ENCODE results near the gene MYBPC3.
"Not testable (repeated sequence)": the region's sequence is repeated elsewhere in the genome, so short reads cannot be mapped to it uniquely, and the experiment has no call there.

The MYBPC3 gene

GRCh38 chr11:47340980-47341775 lies 11.3 kb downstream of the MYBPC3 start:
- no peaks in the 10 kb centered on the region for H3K9me3 ChIP-seq
- H3K4me1 ChIP-seq: peaks cover 7% of the 10 kb centered on the region
- no peak for TF ChIP-seq Cebpa-rat (IDR thresholded peaks at IDR 0.05)
- H3K27ac ChIP-seq: no peak overlapping the region
- no peak overlapping the region for H3K4me2 ChIP-seq
- H3K27me3 ChIP-seq: no peaks in the 10 kb centered on the region
- H3K9ac ChIP-seq: no peak overlapping the region
- H3K36me3 ChIP-seq: no peaks in the 10 kb centered on the region
- no peaks in the 10 kb centered on the region for H4K20me1 ChIP-seq
- H3K4me3 ChIP-seq: no peak overlapping the region

GRCh38 chr11:47340010-47340409 lies 12.5 kb downstream of the MYBPC3 start:
- Histone ChIP-seq H3K4me2 (no peak overlapping the region), H3K27me3 (no peaks in the 10 kb centered on the region), H3K36me3 (no peaks in the 10 kb centered on the region), H3K27ac (no peak overlapping the region), H3K9ac (no peak overlapping the region), H3K4me1 (peaks cover 7% of the 10 kb centered on the region), H4K20me1 (no peaks in the 10 kb centered on the region), H3K4me3 (no peak overlapping the region), H3K9me3 (no peaks in the 10 kb centered on the region)
- TF ChIP-seq Cebpa-rat (IDR thresholded peaks at IDR 0.05): no peak

GRCh38 chr11:47338396-47339241 lies 13.9 kb downstream of the MYBPC3 start:
- Histone ChIP-seq H3K4me1 (peaks cover 7% of the 10 kb centered on the region), H4K20me1 (no peaks in the 10 kb centered on the region), H3K4me3 (no peak overlapping the region), H3K9me3 (no peaks in the 10 kb centered on the region), H3K36me3 (no peaks in the 10 kb centered on the region), H3K27ac (no peak overlapping the region), H3K4me2 (no peak overlapping the region), H3K9ac (no peak overlapping the region), H3K27me3 (no peaks in the 10 kb centered on the region)
- no peak for TF ChIP-seq Cebpa-rat (IDR thresholded peaks at IDR 0.05)

GRCh38 chr11:47337229-47337924 lies 15.1 kb downstream of the MYBPC3 start:
- Histone ChIP-seq H3K27me3 (no peaks in the 10 kb centered on the region), H4K20me1 (no peaks in the 10 kb centered on the region), H3K4me3 (no peak overlapping the region), H3K9me3 (no peaks in the 10 kb centered on the region), H3K36me3 (no peaks in the 10 kb centered on the region), H3K4me2 (no peak overlapping the region; the same call in 1 of the 2 replicates), H3K9ac (no peak overlapping the region), H3K4me1 (peaks cover 7% of the 10 kb centered on the region), H3K27ac (no peak overlapping the region)
- no peak for TF ChIP-seq Cebpa-rat (IDR thresholded peaks at IDR 0.05)

GRCh38 chr11:47336595-47336994 lies 15.9 kb downstream of the MYBPC3 start:
- Histone ChIP-seq H3K4me1 (peaks cover 7% of the 10 kb centered on the region), H4K20me1 (no peaks in the 10 kb centered on the region), H3K4me2 (no peak overlapping the region), H3K27ac (no peak overlapping the region), H3K9ac (no peak overlapping the region), H3K9me3 (no peaks in the 10 kb centered on the region), H3K4me3 (no peak overlapping the region), H3K36me3 (peaks cover 5% of the 10 kb centered on the region), H3K27me3 (no peaks in the 10 kb centered on the region)
- no peak for TF ChIP-seq Cebpa-rat (IDR thresholded peaks at IDR 0.05)

- Histone ChIP-seq H3K9me3 (no peaks in the 10 kb centered on the region), H3K4me1 (peaks cover 7% of the 10 kb centered on the region), H3K4me2 (no peak overlapping the region), H3K27ac (no peak overlapping the region), H3K27me3 (no peaks in the 10 kb centered on the region), H3K9ac (no peak overlapping the region), H3K4me3 (no peak overlapping the region), H3K36me3 (peaks cover 14% of the 10 kb centered on the region), H4K20me1 (no peaks in the 10 kb centered on the region)
- no peak for TF ChIP-seq Cebpa-rat (IDR thresholded peaks at IDR 0.05)
These were observed 16.8 kb downstream of the MYBPC3 start for GRCh38 chr11:47335733-47336132.

- H3K9ac ChIP-seq, H3K4me3 ChIP-seq, H4K20me1 ChIP-seq, H3K27me3 ChIP-seq, H3K9me3 ChIP-seq, H3K4me2 ChIP-seq, H3K27ac ChIP-seq: not testable (repeated sequence)
- H3K36me3 ChIP-seq: peaks cover 22% of the 10 kb centered on the region
- peaks cover 15% of the 10 kb centered on the region for H3K4me1 ChIP-seq
These were observed 17.6 kb downstream of the MYBPC3 start for GRCh38 chr11:47334699-47335411.

GRCh38 chr11:47333886-47334443 lies 18.5 kb downstream of the MYBPC3 start:
- Histone ChIP-seq H3K4me2 (no peak overlapping the region), H3K4me3 (no peak overlapping the region), H3K4me1 (peaks cover 17% of the 10 kb centered on the region), H3K9ac (no peak overlapping the region), H3K27me3 (no peaks in the 10 kb centered on the region), H3K27ac (no peak overlapping the region), H3K9me3 (no peaks in the 10 kb centered on the region), H4K20me1 (no peaks in the 10 kb centered on the region), H3K36me3 (peaks cover 31% of the 10 kb centered on the region)
- no peak for TF ChIP-seq Cebpa-rat (IDR thresholded peaks at IDR 0.05)

- H3K27ac ChIP-seq: no peak overlapping the region; the same call in 1 of the 2 replicates
- no peak overlapping the region for H3K4me2 ChIP-seq
- H3K4me3 ChIP-seq: no peak overlapping the region
- no peaks in the 10 kb centered on the region for H3K9me3 ChIP-seq
- no peaks in the 10 kb centered on the region for H4K20me1 ChIP-seq
- H3K27me3 ChIP-seq: no peaks in the 10 kb centered on the region
- H3K9ac ChIP-seq: no peak overlapping the region
- peaks cover 22% of the 10 kb centered on the region for H3K4me1 ChIP-seq
- H3K36me3 ChIP-seq: peaks cover 34% of the 10 kb centered on the region
- no peak for TF ChIP-seq Cebpa-rat (IDR thresholded peaks at IDR 0.05)
These were observed 19.0 kb downstream of the MYBPC3 start for GRCh38 chr11:47333526-47333845.
